ENCODE results near the gene WDR55.

GRCh38 chr5:140718266-140718592, 53.5 kb downstream of the WDR55 start:
- TF ChIP-seq CTCF (IDR thresholded peaks at IDR 0.05; ENCODE audit: low read depth, low read length, missing input control) = no peak
- TF ChIP-seq ATF3 (IDR thresholded peaks at IDR 0.05) = no peak
- TF ChIP-seq EGR1 (IDR thresholded peaks at IDR 0.05; ENCODE audit: low read depth in 2 of 2) = no peak
- TF ChIP-seq GABPA (IDR thresholded peaks at IDR 0.05 in 1 of 2, conservative IDR thresholded peaks at IDR 0.05 in 1 of 2) = no peak
- no peak for TF ChIP-seq RAD21 (IDR thresholded peaks at IDR 0.05)
- no peak for TF ChIP-seq MAX (IDR thresholded peaks at IDR 0.05)
- TF ChIP-seq YY1 (IDR thresholded peaks at IDR 0.05) = no peak
- no peak for TF ChIP-seq JUND (IDR thresholded peaks at IDR 0.05)
- TF ChIP-seq REST (IDR thresholded peaks at IDR 0.05) = no peak
- no peak for TF ChIP-seq ZBTB33 (IDR thresholded peaks at IDR 0.05)
- TF ChIP-seq HNF4G (IDR thresholded peaks at IDR 0.05) = no peak
- TF ChIP-seq TAF1 (conservative IDR thresholded peaks at IDR 0.05) = no peak
- no peak for TF ChIP-seq SP1 (IDR thresholded peaks at IDR 0.05)
- TF ChIP-seq RXRA (IDR thresholded peaks at IDR 0.05) = no peak

All from liver (tissue), 3 donors.